NB4 (cell line): ENCODE data around the gene GTF2H4.

Source experiments
- POLR2A ChIP-seq: IDR thresholded peaks from 2 replicates; pipeline ENCODE4 v1.6.1; 2011; ENCODE audit warnings: mild to moderate bottlenecking; ENCODE audit not compliant: insufficient read length; ENCODE audit errors: extremely low read depth
- TF ChIP-seq, protein P1 (sequence below): IDR thresholded peaks from one replicate; pipeline ENCODE4 v1.5.1; 2012; ENCODE audit warnings: low read depth, low read length

DNA sequence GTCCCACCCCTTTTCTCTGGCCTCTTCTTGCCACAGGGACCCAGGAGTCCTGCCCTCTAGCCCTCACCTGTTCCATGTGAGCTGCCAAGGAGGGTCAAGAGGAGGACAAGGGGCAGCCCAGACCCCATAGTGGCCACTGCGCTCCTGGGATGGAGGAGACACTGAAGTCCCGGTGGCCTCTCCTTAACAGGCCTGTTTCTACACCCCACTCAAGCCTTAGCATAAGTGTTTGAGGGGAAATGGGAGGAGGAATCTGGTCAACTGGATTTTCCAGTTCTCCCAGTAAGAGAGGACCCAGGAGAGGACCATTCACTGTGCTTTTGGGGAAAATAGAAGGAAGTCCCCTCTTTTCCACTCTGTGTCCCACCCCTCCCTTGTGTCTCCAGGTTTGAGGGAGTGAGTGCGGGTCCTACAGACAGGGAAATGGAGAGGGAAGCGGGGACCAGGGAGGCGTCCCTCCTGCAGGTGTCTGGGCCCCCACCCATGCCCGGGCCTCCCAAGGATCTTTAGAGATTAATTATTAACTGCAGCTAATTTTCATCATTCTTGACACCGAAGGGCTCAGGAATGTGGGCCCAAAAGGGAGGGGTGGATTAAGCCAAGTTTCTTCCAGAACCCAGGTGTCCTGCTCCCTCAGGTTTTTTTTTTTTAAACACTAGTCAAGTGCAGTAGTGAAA, 24.1 kb downstream of the GTF2H4 start, which contains the start of gene SFTA2:
- TF ChIP-seq POLR2A: no peak
- TF ChIP-seq, protein P1, sequence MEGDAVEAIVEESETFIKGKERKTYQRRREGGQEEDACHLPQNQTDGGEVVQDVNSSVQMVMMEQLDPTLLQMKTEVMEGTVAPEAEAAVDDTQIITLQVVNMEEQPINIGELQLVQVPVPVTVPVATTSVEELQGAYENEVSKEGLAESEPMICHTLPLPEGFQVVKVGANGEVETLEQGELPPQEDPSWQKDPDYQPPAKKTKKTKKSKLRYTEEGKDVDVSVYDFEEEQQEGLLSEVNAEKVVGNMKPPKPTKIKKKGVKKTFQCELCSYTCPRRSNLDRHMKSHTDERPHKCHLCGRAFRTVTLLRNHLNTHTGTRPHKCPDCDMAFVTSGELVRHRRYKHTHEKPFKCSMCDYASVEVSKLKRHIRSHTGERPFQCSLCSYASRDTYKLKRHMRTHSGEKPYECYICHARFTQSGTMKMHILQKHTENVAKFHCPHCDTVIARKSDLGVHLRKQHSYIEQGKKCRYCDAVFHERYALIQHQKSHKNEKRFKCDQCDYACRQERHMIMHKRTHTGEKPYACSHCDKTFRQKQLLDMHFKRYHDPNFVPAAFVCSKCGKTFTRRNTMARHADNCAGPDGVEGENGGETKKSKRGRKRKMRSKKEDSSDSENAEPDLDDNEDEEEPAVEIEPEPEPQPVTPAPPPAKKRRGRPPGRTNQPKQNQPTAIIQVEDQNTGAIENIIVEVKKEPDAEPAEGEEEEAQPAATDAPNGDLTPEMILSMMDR: no peak
